GM12892 (cell line): ENCODE measurements around the gene TCF7L1.

Experiments
- POLR2A ChIP-seq: IDR thresholded peaks from 2 replicates; pipeline ENCODE4 v1.6.1; 2011; ENCODE audit warnings: low read depth, low read length, control low read depth
- POLR2AphosphoS5 ChIP-seq: IDR thresholded peaks from 2 replicates; pipeline ENCODE4 v1.6.1; 2011; ENCODE audit warnings: low read depth, low read length, control low read depth

- TF ChIP-seq POLR2AphosphoS5: no peak
- TF ChIP-seq POLR2A: no peak
These were observed 42.4 kb downstream of the TCF7L1 start for GRCh38 chr2:85175369-85176299.
